ENCODE results near the gene GLB1L3.
"Not testable (repeated sequence)": the region's sequence is repeated elsewhere in the genome, so short reads cannot be mapped to it uniquely, and the experiment has no call there.

Gene GLB1L3

GRCh38 chr11:134313379-134313778 is 37.2 kb downstream of the GLB1L3 start:
- H3K9me3 ChIP-seq (ENCODE audit: control insufficient read depth, insufficient read depth, low read depth, low read length), result no peaks in the 10 kb centered on the region
- ChIA-PET POLR2A (no interaction called here), CTCF (interaction anchor here (0.9 kb wide), 1 partner anchor 28 kb away, joined by 3 read pairs; no protein-coding TSS in a partner anchor)
- no peaks in the 10 kb centered on the region for H3K36me3 ChIP-seq (ENCODE audit: control insufficient read depth in 2 of 2, insufficient read depth in 1 of 2, low read length in 2 of 2)
- no peak for TF ChIP-seq PBX3 (CRISPR knock-in tag; IDR thresholded peaks at IDR 0.05)
- TF ChIP-seq ZNF785 (tag by site-specific recombination; IDR thresholded peaks at IDR 0.05), result no peak
- no peak for TF ChIP-seq ZNF10 (tag by site-specific recombination; IDR thresholded peaks at IDR 0.05)
- TF ChIP-seq ZNF776 (tag by site-specific recombination; IDR thresholded peaks at IDR 0.05; ENCODE audit: borderline replicate concordance), result no peak
- TF ChIP-seq ZNF2 (tag by site-specific recombination; IDR thresholded peaks at IDR 0.05), result no peak
- TF ChIP-seq ZNF544 (tag by site-specific recombination; IDR thresholded peaks at IDR 0.05), result no peak
- TF ChIP-seq ZBTB1 (tag by site-specific recombination; IDR thresholded peaks at IDR 0.05), result no peak
- TF ChIP-seq ZNF626 (tag by site-specific recombination; IDR thresholded peaks at IDR 0.05), result no peak
- no peaks in the 10 kb centered on the region for H3K4me1 ChIP-seq (ENCODE audit: control insufficient read depth, insufficient read depth, low read length)
- H3K27ac ChIP-seq (ENCODE audit: extremely low read depth, low read depth, low read length), result no peak overlapping the region
- H3K4me3 ChIP-seq (ENCODE audit: low read depth, low read length), result no peak overlapping the region

DNA sequence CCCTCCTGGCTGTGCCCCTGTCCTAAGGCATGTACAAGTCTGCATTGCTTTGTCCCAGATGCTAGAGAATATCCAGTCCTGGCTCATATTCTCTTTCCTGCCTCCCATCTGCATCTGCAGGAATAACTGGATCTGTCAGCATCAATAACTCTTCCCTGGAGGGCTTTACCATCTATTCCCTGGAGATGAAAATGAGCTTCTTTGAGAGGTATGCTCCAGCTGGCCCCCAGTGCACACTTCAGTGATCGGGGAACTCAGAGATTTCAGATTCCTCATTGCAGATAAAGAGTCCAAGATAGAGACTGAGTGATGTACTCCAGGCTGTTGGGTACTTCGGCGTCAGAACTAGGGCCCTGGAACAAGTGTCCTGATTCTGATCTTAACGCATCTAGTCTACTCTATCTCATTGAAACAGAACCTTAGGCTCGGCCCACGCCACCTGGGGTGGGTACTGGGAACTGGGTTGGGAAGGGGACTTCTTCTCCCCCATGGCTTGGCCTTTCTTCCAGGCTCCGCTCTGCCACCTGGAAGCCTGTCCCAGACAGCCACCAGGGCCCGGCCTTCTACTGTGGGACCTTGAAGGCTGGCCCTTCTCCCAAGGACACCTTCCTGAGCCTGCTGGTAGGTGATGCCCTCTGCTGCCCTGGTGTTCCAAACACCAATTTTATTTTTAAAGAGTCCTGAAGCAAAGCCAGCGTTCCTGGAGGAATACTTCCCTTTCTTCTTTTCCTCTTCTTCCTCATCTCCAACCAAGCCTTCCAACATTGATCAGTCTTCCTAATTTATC is 37.8 kb downstream of the GLB1L3 start:
- Histone ChIP-seq H3K27ac (ENCODE audit: extremely low read depth, low read depth, low read length) (no peak overlapping the region), H3K9me3 (ENCODE audit: control insufficient read depth, insufficient read depth, low read depth, low read length) (no peaks in the 10 kb centered on the region), H3K36me3 (ENCODE audit: control insufficient read depth in 2 of 2, insufficient read depth in 1 of 2, low read length in 2 of 2) (no peaks in the 10 kb centered on the region), H3K4me1 (ENCODE audit: control insufficient read depth, insufficient read depth, low read length) (no peaks in the 10 kb centered on the region), H3K4me3 (ENCODE audit: low read depth, low read length) (no peak overlapping the region)
- TF ChIP-seq ZNF211 (tag by site-specific recombination; IDR thresholded peaks at IDR 0.05; ENCODE audit: low read depth) (no peak), IKZF3 (tag by site-specific recombination; IDR thresholded peaks at IDR 0.05) (no peak), GFI1B (tag by site-specific recombination; IDR thresholded peaks at IDR 0.05) (no peak), ZNF433 (tag by site-specific recombination; IDR thresholded peaks at IDR 0.05; ENCODE audit: low read depth) (no peak)
- CTCF ChIA-PET, result interaction anchor here (0.9 kb wide), 1 partner anchor 29 kb away, joined by 3 read pairs; no protein-coding TSS in a partner anchor
- POLR2A ChIA-PET, result no interaction called here

- H3K27ac ChIP-seq (ENCODE audit: extremely low read depth, low read depth, low read length), result no peak overlapping the region
- no peak overlapping the region for H3K4me3 ChIP-seq (ENCODE audit: low read depth, low read length)
- no peaks in the 10 kb centered on the region for H3K36me3 ChIP-seq (ENCODE audit: control insufficient read depth in 2 of 2, insufficient read depth in 1 of 2, low read length in 2 of 2)
- no peaks in the 10 kb centered on the region for H3K9me3 ChIP-seq (ENCODE audit: control insufficient read depth, insufficient read depth, low read depth, low read length)
- no peaks in the 10 kb centered on the region for H3K4me1 ChIP-seq (ENCODE audit: control insufficient read depth, insufficient read depth, low read length)
- TF ChIP-seq SETDB1 (IDR thresholded peaks at IDR 0.05; ENCODE audit: insufficient read length, low read length) (peak; percentile 94), ZNF510 (tag by site-specific recombination; IDR thresholded peaks at IDR 0.05; ENCODE audit: insufficient replicate concordance) (no peak), TRIM28 (IDR thresholded peaks at IDR 0.05; ENCODE audit: borderline replicate concordance, low read length) (peak; percentile 55; the same call in 1 of the 2 replicates), ZNF664 (tag by site-specific recombination; IDR thresholded peaks at IDR 0.05) (no peak), OVOL3 (tag by site-specific recombination; IDR thresholded peaks at IDR 0.05) (no peak)
- POLR2A ChIA-PET, result no interaction called here
- CTCF ChIA-PET, result no interaction called here
These were observed 40.9 kb downstream of the GLB1L3 start for GRCh38 chr11:134317103-134317502.

DNA sequence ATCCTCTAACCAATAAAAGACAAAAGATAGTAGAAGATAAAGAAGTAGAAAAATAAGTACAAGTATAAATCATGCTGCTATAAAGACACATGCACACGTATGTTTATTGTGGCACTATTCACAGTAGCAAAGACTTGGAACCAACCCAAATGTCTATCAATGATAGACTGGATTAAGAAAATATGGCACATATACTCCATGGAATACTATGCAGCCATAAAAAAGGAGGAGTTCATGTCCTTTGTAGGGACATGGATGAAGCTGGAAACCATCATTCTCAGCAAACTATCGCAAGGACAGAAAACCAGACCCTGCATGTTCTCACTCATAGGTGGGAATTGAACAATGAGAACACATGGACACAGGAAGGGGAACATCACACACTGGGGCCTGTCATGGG is 45.2 kb downstream of the GLB1L3 start:
- H3K4me1 ChIP-seq (ENCODE audit: control insufficient read depth, insufficient read depth, low read length); POLR2A ChIA-PET; H3K4me3 ChIP-seq (ENCODE audit: low read depth, low read length); H3K36me3 ChIP-seq (ENCODE audit: control insufficient read depth in 2 of 2, insufficient read depth in 1 of 2, low read length in 2 of 2); H3K27ac ChIP-seq (ENCODE audit: extremely low read depth, low read depth, low read length); CTCF ChIA-PET; H3K9me3 ChIP-seq (ENCODE audit: control insufficient read depth, insufficient read depth, low read depth, low read length): not testable (repeated sequence)
- TF ChIP-seq ZNF146 (tag by site-specific recombination; IDR thresholded peaks at IDR 0.05), result peak; percentile 79
